Neural progenitor cell (in vitro differentiated cells): ENCODE results near the gene RHOA. TPM values are rescaled to one million over a fixed set of nuclear protein-coding genes. Genes with fewer than 3 reads are reported as not detected.
A peak's percentile ranks its signal among the peaks of the same experiment; 100 is the strongest.
"Not testable (repeated sequence)": the region's sequence is repeated elsewhere in the genome, so short reads cannot be mapped to it uniquely, and the experiment has no call there.

Experiments used
- DNase-seq: peaks from one replicate; pipeline ENCODE4 v3.0.0-alpha.2; 2016; ENCODE audit warnings: low spot score
- H2AFZ ChIP-seq: fragments of 200-600 bp; sonication (generic); replicated peaks from 2 replicates; pipeline ENCODE4 v1.6.1; 2016; ENCODE audit warnings: antibody characterized with exemption
- H3F3A ChIP-seq: fragments of 200-600 bp; sonication (generic); 2 replicates; pipeline ENCODE4 v1.6.1; 2016; ENCODE audit warnings: antibody characterized with exemption, low read depth
- H3K27ac ChIP-seq: fragments of 200-600 bp; sonication (generic); 2 replicates; pipeline ENCODE4 v1.5.1; 2016; ENCODE audit warnings: mild to moderate bottlenecking
- H3K27me3 ChIP-seq: fragments of 200-600 bp; sonication (generic); 2 replicates; pipeline ENCODE4 v1.6.1; 2016; ENCODE audit warnings: mild to moderate bottlenecking, moderate library complexity
- H3K36me3 ChIP-seq: fragments of 200-600 bp; sonication (generic); 2 replicates; pipeline ENCODE4 v1.5.1; 2016
- H3K4me1 ChIP-seq: fragments of 200-600 bp; sonication (generic); 2 replicates; pipeline ENCODE4 v1.6.1; 2016; ENCODE audit warnings: mixed run types
- H3K4me2 ChIP-seq: fragments of 200-600 bp; sonication (generic); 2 replicates; pipeline ENCODE4 v1.6.1; 2016
- H3K4me3 ChIP-seq: fragments of 200-600 bp; sonication (generic); 2 replicates; pipeline ENCODE4 v1.5.1; 2016
- H3K79me2 ChIP-seq: fragments of 200-600 bp; sonication (generic); 2 replicates; pipeline ENCODE4 v1.6.1; 2016; ENCODE audit warnings: low read depth
- H3K9ac ChIP-seq: fragments of 200-600 bp; sonication (generic); 2 replicates; pipeline ENCODE4 v1.6.1; 2016
- H3K9me3 ChIP-seq: fragments of 200-600 bp; sonication (generic); 2 replicates; pipeline ENCODE4 v1.5.1; 2016; ENCODE audit warnings: low read depth
- H4K20me1 ChIP-seq: fragments of 200-600 bp; sonication (generic); 2 replicates; pipeline ENCODE4 v1.6.1; 2016; ENCODE audit warnings: low read depth
- H3K27ac Mint-ChIP-seq: 3 replicates; pipeline ENCODE4 v1.8.0; 2021; ENCODE audit warnings: mixed read lengths
- H3K27me3 Mint-ChIP-seq: 2 replicates; pipeline ENCODE4 v1.8.0; 2022; ENCODE audit warnings: low read depth, mild to moderate bottlenecking, inconsistent platforms, moderate library complexity, mixed read lengths; ENCODE audit not compliant: insufficient read depth
- H3K36me3 Mint-ChIP-seq: 3 replicates; pipeline ENCODE4 v1.8.0; 2021; ENCODE audit warnings: mixed read lengths
- H3K4me1 Mint-ChIP-seq: 3 replicates; pipeline ENCODE4 v1.8.0; 2021; ENCODE audit warnings: mixed read lengths
- H3K4me3 Mint-ChIP-seq: 3 replicates; pipeline ENCODE4 v1.8.0; 2021; ENCODE audit warnings: mild to moderate bottlenecking, moderate library complexity, mixed read lengths
- H3K9me3 Mint-ChIP-seq: 3 replicates; pipeline ENCODE4 v1.8.0; 2020; ENCODE audit warnings: mixed read lengths
- EZH2 ChIP-seq: fragments of 200-600 bp; sonication (generic); IDR thresholded peaks from 2 replicates; pipeline ENCODE4 v1.6.1; 2017; ENCODE audit warnings: antibody characterized with exemption, mild to moderate bottlenecking, moderate library complexity
- EZH2phosphoT487 ChIP-seq: fragments of 200-600 bp; sonication (generic); IDR thresholded peaks from 2 replicates; pipeline ENCODE4 v1.6.1; 2017; ENCODE audit warnings: antibody characterized with exemption
- total RNA-seq: library from RNA; depleted of rRNA; stranded (reverse); fragments of >200 nt; gene quantifications from 2 replicates; pipeline ENCODE4 v1.2.3, GENCODE V29; 2015; ENCODE audit warnings: low replicate concordance
- TF ChIP-seq, protein P1 (sequence below): fragments of 200-600 bp; sonication (generic); IDR thresholded peaks from 2 replicates; pipeline ENCODE4 v1.5.1; 2017; ENCODE audit warnings: antibody characterized with exemption, mild to moderate bottlenecking

RHOA gene
- total RNA-seq, 1 donor from 2014 or later = 460 TPM

GRCh38 chr3:49359623-49360022 is 52.2 kb downstream of the RHOA start:
- Histone ChIP-seq H2AFZ (no peak overlapping the region), H3K9me3 (no peaks in the 10 kb centered on the region), H3K4me2 (no peak overlapping the region), H3K79me2 (peaks cover 11% of the 10 kb centered on the region), H3K27ac (peak overlapping the region; percentile 88), H3K36me3 (peaks cover 11% of the 10 kb centered on the region), H3K4me1 (peaks cover 14% of the 10 kb centered on the region), H3K4me3 (no peak overlapping the region), H3K27me3 (no peaks in the 10 kb centered on the region), H3K9ac (no peak overlapping the region), H3F3A (peaks cover 33% of the 10 kb centered on the region), H4K20me1 (no peaks in the 10 kb centered on the region)
- Mint-ChIP-seq H3K27me3 (no peaks in the 10 kb centered on the region), H3K36me3 (peaks cover 27% of the 10 kb centered on the region), H3K27ac (no peak overlapping the region), H3K4me1 (peaks cover 20% of the 10 kb centered on the region), H3K9me3 (no peaks in the 10 kb centered on the region), H3K4me3 (peak overlapping the region; percentile 98)
- TF ChIP-seq, protein P1, sequence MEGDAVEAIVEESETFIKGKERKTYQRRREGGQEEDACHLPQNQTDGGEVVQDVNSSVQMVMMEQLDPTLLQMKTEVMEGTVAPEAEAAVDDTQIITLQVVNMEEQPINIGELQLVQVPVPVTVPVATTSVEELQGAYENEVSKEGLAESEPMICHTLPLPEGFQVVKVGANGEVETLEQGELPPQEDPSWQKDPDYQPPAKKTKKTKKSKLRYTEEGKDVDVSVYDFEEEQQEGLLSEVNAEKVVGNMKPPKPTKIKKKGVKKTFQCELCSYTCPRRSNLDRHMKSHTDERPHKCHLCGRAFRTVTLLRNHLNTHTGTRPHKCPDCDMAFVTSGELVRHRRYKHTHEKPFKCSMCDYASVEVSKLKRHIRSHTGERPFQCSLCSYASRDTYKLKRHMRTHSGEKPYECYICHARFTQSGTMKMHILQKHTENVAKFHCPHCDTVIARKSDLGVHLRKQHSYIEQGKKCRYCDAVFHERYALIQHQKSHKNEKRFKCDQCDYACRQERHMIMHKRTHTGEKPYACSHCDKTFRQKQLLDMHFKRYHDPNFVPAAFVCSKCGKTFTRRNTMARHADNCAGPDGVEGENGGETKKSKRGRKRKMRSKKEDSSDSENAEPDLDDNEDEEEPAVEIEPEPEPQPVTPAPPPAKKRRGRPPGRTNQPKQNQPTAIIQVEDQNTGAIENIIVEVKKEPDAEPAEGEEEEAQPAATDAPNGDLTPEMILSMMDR = no peak
- TF ChIP-seq EZH2phosphoT487 (no peak), EZH2 (no peak)
- no peak for DNase-seq

DNA sequence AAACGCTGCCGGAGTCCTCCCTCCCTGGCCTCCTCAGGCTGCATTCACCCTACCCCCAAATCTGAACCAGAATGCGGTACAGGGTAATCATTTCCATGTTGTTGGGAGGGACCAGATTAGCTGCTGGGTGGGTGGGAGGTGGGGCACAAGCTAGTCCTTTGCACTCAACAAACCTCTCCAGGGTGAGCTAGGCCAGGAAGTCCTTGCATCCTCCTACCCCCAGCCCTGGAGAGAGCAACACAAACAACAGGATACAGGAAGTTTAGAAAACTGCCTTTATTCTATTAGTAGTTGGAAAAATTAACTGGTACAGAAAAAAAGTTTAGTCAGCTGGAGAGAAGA is 52.9 kb downstream of the RHOA start:
- H3K27me3 ChIP-seq = no peaks in the 10 kb centered on the region
- Mint-ChIP-seq H3K27ac (peak overlapping the region; percentile 63), H3K9me3 (no peaks in the 10 kb centered on the region), H3K4me3 (peak overlapping the region; percentile 98), H3K4me1 (peaks cover 20% of the 10 kb centered on the region), H3K36me3 (peaks cover 30% of the 10 kb centered on the region), H3K27me3 (peaks cover 3% of the 10 kb centered on the region)
- TF ChIP-seq, protein P1 = no peak
- TF ChIP-seq EZH2 (no peak), EZH2phosphoT487 (no peak)
- H3K9ac ChIP-seq = no peak overlapping the region
- H3K27ac ChIP-seq = peak overlapping the region; percentile 88
- peak overlapping the region; percentile 73 for H3K4me2 ChIP-seq
- peaks cover 33% of the 10 kb centered on the region for H3F3A ChIP-seq
- peak overlapping the region; percentile 60 for H3K4me3 ChIP-seq
- H3K79me2 ChIP-seq = peaks cover 11% of the 10 kb centered on the region
- H3K9me3 ChIP-seq = no peaks in the 10 kb centered on the region
- H3K36me3 ChIP-seq = peaks cover 11% of the 10 kb centered on the region
- peaks cover 14% of the 10 kb centered on the region for H3K4me1 ChIP-seq
- DNase-seq = no peak
- no peaks in the 10 kb centered on the region for H4K20me1 ChIP-seq
- no peak overlapping the region for H2AFZ ChIP-seq

- H4K20me1 ChIP-seq = no peaks in the 10 kb centered on the region
- H3K9ac ChIP-seq = peak within 1 kb of the TSS; percentile 31
- H3K9me3 ChIP-seq = no peaks in the 10 kb centered on the region
- TF ChIP-seq, protein P1 = no peak
- TF ChIP-seq EZH2 (no peak), EZH2phosphoT487 (no peak)
- H3K4me3 Mint-ChIP-seq = peak within 1 kb of the TSS; percentile 98
- H3K27me3 Mint-ChIP-seq = peaks cover 3% of the 10 kb centered on the region
- peak within 1 kb of the TSS; percentile 88 for H3K27ac ChIP-seq
- H3K4me2 ChIP-seq = peak within 1 kb of the TSS; percentile 99
- peaks cover 14% of the 10 kb centered on the region for H3K4me1 ChIP-seq
- DNase-seq = peak; percentile 98
- peak within 1 kb of the TSS; percentile 60 for H3K4me3 ChIP-seq
- H3K27ac Mint-ChIP-seq = peak within 1 kb of the TSS; percentile 88
- no peak within 1 kb of the TSS for H2AFZ ChIP-seq
- peaks cover 30% of the 10 kb centered on the region for H3K36me3 Mint-ChIP-seq
- peaks cover 20% of the 10 kb centered on the region for H3K4me1 Mint-ChIP-seq
- H3K36me3 ChIP-seq = peaks cover 11% of the 10 kb centered on the region
- H3K79me2 ChIP-seq = peaks cover 11% of the 10 kb centered on the region
- H3F3A ChIP-seq = peaks cover 33% of the 10 kb centered on the region
- H3K27me3 ChIP-seq = no peaks in the 10 kb centered on the region
- H3K9me3 Mint-ChIP-seq = no peaks in the 10 kb centered on the region
Measured at GRCh38 chr3:49358217-49358883, 53.4 kb downstream of the RHOA start, which contains the start of gene GPX1. TSS of gene GPX1 (minus strand) at chr3:49358353. CDS start at chr3:49358278, 75 bp downstream.

- peak; percentile 57 for DNase-seq
- H3K4me3 Mint-ChIP-seq = peak overlapping the region; percentile 98
- peaks cover 11% of the 10 kb centered on the region for H3K36me3 ChIP-seq
- H3K79me2 ChIP-seq = peaks cover 11% of the 10 kb centered on the region
- H3K4me1 Mint-ChIP-seq = peaks cover 20% of the 10 kb centered on the region
- H3K9ac ChIP-seq = peak overlapping the region; percentile 31
- peaks cover 33% of the 10 kb centered on the region for H3F3A ChIP-seq
- H3K27ac Mint-ChIP-seq = peak overlapping the region; percentile 88
- H3K4me2 ChIP-seq = peak overlapping the region; percentile 99
- H3K27me3 ChIP-seq, H2AFZ ChIP-seq, H3K9me3 ChIP-seq, H3K9me3 Mint-ChIP-seq, H4K20me1 ChIP-seq, H3K27me3 Mint-ChIP-seq: not testable (repeated sequence)
- H3K36me3 Mint-ChIP-seq = peaks cover 29% of the 10 kb centered on the region
- H3K4me3 ChIP-seq = peak overlapping the region; percentile 60
- H3K4me1 ChIP-seq = peaks cover 14% of the 10 kb centered on the region
- peak overlapping the region; percentile 4 for H3K27ac ChIP-seq
Measured at GRCh38 chr3:49357443-49358216, 54.1 kb downstream of the RHOA start.

DNA sequence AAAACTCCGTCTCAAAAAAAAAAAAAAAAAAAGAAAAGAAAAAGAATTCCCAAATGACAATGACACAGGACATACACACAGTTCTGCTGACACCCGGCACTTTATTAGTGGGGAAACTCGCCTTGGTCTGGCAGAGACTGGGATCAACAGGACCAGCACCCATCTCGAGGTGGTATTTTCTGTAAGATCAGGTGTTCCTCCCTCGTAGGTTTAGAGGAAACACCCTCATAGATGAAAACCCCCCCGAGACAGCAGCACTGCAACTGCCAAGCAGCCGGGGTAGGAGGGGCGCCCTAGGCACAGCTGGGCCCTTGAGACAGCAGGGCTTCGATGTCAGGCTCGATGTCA is 54.7 kb downstream of the RHOA start:
- Mint-ChIP-seq H3K4me3 (peak overlapping the region; percentile 98), H3K36me3 (peaks cover 24% of the 10 kb centered on the region), H3K4me1 (peaks cover 20% of the 10 kb centered on the region)
- not testable (repeated sequence) for H2AFZ ChIP-seq, DNase-seq, H4K20me1 ChIP-seq, H3K27me3 Mint-ChIP-seq, H3K27me3 ChIP-seq, H3K9me3 ChIP-seq, H3K9me3 Mint-ChIP-seq, H3K27ac ChIP-seq, H3K27ac Mint-ChIP-seq, H3K9ac ChIP-seq
- peak overlapping the region; percentile 60 for H3K4me3 ChIP-seq
- H3K79me2 ChIP-seq = peaks cover 11% of the 10 kb centered on the region
- H3K36me3 ChIP-seq = peaks cover 11% of the 10 kb centered on the region
- H3K4me1 ChIP-seq = peaks cover 14% of the 10 kb centered on the region
- H3F3A ChIP-seq = peaks cover 33% of the 10 kb centered on the region
- H3K4me2 ChIP-seq = peak overlapping the region; percentile 99
